HG03103 (cell line): ENCODE data around the gene CFAP74.

ENCODE experiments used
- ATAC-seq: cut with Tn5 transposase; IDR thresholded peaks from one replicate; pipeline ENCODE4 v1.9.1; 2021; ENCODE audit warnings: low read depth; ENCODE audit not compliant: unreplicated experiment

The CFAP74 gene

DNA sequence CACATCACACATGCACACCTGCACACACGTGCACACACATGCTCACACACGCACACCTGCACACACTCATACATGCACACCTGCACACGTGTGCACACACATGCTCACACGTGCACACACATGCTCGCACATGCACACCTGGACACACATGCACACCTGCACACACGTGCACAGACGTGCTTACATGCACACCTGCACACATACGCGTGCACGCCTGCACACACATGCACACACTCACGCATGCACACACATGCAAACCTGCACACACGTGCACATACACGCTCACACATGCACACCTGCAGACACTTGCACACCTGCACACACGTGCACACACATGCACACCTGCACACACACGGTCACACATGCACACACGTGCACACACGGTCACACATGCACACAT is 32.6 kb downstream of the CFAP74 start:
- ATAC-seq: no peak

DNA sequence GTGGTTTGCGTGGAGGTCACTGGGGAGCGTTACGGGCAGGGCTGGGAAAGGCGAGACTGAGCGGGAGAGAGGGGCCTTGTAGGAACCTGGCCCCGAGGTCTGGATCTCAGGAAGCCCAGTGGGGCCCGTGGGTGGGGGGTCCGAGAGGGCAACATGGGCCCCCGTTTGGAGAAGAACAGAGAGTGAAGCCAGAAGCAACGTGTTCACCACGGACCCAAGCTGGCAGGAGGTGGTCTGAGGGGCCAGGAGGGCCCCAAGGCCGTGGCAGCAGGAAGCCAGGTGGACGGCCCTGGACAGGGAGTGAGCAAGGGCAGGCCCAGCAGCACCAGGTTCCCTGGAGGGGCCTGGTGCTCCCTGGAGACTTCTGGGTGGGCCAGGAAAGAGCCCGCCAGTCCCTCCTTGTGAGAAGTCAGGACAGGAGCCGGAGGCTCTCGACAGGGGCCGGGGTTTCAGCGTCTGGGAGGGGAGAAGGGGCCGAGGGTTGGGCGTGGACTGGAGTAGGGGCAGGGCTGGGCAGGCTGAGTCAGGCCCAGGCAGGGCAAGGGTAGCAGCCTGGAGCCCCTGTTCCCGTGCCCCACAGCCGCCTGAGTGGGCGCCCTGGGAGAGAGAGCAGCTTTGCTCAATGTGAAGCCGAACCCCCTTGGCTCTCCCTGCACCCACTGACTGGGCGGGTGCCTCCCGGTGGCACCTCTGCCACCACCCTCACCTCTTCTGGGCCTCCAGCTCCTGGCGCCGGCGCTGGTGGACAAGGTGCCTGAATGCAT is 33.5 kb downstream of the CFAP74 start:
- ATAC-seq: no peak

DNA sequence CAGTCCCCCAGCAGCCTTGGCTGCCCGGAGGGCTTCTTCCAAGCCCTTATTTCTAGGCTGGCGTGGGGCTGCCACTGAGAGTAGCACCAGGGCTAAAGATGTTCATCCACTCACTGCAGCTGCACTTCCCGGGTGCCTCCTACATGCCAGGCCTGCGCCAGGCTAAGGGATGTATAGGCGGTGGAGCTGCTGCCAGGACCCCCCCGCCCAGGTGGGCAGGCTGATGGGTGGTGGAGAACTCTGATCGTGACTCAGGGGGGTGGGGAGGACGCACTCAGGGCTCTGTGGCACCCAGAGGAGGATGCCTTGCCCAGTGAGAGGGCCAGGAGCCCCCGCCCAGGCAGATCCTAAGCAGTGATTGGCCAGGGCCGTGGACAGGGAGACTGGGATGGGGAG is 34.1 kb downstream of the CFAP74 start:
- ATAC-seq: no peak

GRCh38 chr1:1968767-1969504 is 34.6 kb downstream of the CFAP74 start:
- no peak for ATAC-seq

- ATAC-seq: no peak
Measured at GRCh38 chr1:1967879-1968278, 35.7 kb downstream of the CFAP74 start.

GRCh38 chr1:1967151-1967550 is 36.4 kb downstream of the CFAP74 start:
- ATAC-seq: no peak

GRCh38 chr1:1966071-1966740 is 37.4 kb downstream of the CFAP74 start:
- no peak for ATAC-seq

GRCh38 chr1:1965546-1965945 is 38.0 kb downstream of the CFAP74 start:
- ATAC-seq: no peak

GRCh38 chr1:1964811-1965210 is 38.8 kb downstream of the CFAP74 start:
- no peak for ATAC-seq

GRCh38 chr1:1963570-1963969 is 40.0 kb downstream of the CFAP74 start:
- no peak for ATAC-seq

DNA sequence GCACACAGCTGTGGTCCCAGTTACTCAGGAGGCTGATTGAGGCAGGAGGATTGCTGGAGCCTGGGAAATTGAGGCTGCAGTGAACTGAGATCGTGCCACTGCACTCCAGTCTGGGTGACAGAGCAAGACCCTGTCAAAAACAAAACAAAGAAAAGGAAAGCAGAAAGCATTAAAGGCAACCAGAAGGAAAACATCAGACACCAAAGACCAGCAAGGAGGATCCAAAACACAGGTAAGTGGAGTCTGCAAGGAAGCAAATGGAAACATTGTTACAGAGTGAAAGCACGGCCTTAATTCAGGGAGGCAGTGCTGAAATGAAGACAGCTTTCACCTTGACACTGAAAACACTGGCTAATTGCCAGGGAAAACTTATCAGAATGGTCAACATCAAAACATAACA is 40.8 kb downstream of the CFAP74 start:
- ATAC-seq: no peak

DNA sequence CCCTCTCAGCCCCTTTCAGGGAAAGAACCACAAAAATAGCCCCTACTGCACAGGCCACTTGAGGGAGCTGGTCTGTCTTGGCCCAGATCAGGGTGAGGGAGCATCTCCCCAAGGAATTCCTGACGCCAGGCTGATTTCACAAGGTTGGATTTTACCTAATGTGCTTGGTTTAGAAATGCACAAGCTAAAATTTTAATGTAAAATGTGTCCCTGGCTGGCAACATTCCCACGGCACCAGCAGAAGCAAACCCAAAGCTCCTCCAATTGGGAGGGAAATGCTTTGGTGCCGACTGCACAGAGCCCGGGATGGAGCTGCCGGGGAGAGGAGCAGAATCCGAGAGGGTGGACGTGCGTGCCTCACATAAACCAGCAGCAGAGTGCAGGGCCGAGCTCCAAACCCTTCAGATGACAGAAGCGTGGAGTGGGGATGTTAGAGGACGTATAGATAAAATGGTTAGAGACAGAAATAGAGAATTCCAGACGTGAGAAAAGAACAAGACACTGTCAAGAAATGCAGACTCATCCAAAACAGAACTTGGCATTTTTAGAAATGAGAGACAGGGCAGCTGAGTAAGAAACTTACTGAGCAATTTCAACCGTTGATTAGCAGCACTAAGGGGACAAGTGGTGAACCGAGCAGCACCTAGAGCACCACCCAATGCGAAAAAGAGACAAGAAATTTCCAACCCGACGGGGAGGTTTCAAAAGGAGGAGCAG is 42.9 kb downstream of the CFAP74 start:
- no peak for ATAC-seq

DNA sequence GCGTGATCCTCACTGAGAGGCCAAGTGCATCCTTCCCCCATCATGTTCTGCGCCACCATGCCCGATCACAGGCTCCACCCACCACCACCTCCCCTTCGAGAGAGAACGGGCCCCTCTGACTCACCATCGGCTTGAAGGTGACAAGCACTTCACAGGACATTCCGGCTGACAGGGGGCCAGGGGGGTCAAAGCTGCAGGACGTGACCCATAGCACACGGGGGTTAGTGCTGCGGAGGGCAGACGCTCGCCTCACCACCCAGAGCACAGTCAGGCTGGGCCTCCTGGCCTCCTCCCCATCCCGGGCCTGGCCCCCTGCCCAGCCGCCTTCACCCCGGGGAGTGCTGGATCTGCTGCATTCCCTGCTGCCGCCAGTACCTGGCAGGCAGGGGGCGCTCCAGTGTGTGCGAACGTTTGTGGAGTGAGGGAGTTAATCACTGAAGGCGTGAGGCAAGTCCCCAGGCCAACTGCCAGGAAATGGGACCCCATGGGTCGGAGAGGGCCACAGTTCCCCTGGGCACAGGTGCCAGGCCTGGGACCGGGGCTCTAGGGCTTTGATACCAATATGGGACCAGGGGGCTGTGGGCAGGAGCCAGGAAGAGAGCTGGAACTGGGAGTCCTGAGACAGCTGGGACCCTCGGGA is 43.6 kb downstream of the CFAP74 start:
- ATAC-seq: no peak

DNA sequence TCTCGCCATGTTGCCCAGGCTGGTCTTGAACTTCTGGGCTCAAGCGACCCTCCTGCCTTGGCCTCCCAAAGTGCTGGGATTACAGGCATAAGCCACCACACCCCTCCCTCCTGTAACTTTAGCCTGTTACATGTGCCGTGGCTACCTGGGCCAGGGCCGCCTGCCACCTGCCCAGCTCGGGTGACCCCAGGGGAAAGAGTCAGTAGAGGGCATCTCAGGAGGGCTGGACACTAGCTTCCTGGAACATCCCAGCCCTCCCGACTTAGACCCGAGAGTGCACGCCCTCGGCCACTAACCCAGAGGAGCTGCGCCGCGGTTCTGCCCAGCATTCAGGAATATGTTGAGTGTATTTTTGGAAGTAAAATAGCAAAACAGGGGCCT is 44.1 kb downstream of the CFAP74 start:
- no peak for ATAC-seq

DNA sequence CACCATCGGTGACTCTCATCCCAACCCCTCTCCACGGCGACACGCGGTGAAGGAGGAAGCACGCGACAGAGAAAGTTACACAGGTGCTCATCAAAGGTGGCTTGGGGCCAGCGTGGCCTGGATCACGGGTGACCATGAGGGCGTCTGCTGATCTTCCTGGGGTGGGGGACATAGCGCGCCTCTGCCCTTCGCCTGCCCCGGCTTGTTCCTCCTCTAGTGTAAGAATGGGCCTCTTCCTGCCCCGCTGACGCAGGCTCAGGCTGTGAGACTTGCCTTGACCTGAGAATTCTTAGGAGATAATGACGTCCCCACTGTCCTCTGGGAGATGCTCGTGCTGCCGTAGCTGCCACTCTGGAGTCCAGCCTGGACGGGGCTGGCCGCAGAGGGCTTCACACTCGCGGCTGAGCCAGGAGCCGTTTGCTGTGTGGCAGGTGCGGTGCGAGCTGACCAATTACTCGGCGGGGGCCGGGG is 45.5 kb downstream of the CFAP74 start:
- ATAC-seq: no peak

GRCh38 chr1:1957533-1957961 is 46.0 kb downstream of the CFAP74 start:
- ATAC-seq: no peak

GRCh38 chr1:1956586-1957532 is 46.7 kb downstream of the CFAP74 start:
- no peak for ATAC-seq

GRCh38 chr1:1956101-1956500 is 47.5 kb downstream of the CFAP74 start:
- ATAC-seq: no peak

DNA sequence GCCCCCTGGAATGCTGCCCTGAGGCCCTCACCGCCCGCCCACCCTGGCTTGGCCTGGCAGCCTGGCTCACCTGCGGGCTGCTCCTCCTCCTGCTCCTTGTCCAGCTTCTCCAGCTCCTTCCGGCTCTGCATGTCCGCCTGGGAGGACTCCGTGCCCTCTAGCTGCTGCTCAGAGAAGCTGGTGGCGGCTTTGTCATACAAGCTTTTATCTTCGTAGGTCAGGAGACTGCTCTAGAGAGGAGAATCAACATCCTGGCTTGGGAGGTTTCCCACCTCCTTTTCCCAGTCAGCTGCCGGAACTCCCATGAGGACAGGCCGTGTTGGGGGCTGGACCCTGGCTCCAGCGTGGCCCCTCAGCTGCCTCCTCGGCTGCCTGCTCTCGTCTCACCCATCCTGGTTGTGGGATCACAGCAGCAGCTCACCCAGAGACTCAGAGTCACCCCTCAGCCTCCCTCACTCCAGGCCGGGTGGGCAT is 47.9 kb downstream of the CFAP74 start:
- ATAC-seq: no peak
